A549 (cell line): ENCODE data around the gene PCARE.

Experiments
- CEBPB ChIP-seq, 2 experiments: fragments of >200 bp in 1 of 2; sonication (Bioruptor Twin) in 1 of 2; formaldehyde crosslinking in 1 of 2; IDR thresholded peaks; 2 replicates each; pipeline ENCODE4 v1.6.1; 2012 to 2016
- CTCF ChIP-seq: fragments of >200 bp; sonication (Bioruptor Twin); formaldehyde crosslinking; IDR thresholded peaks from 3 replicates; pipeline ENCODE4 v1.5.1; 2016
- EP300 ChIP-seq, 2 experiments: fragments of >200 bp; sonication (Bioruptor Twin); formaldehyde crosslinking; IDR thresholded peaks; 2 replicates in 1 of 2; 3 replicates in 1 of 2; pipeline ENCODE4 v1.6.1; 2016 to 2017
- JUN ChIP-seq, 2 experiments: fragments of >200 bp; sonication (Bioruptor Twin); formaldehyde crosslinking; IDR thresholded peaks; 2 replicates in 1 of 2; 3 replicates in 1 of 2; pipeline ENCODE4 v1.6.1; 2016 to 2017
- RCOR1 ChIP-seq: fragments of 150-350 bp; IDR thresholded peaks from 2 replicates; pipeline ENCODE4 v1.6.1; 2014; ENCODE audit warnings: antibody characterized with exemption, low read length, low read depth
- ZC3H11A ChIP-seq: fragments of 450-650 bp; IDR thresholded peaks from 2 replicates; pipeline ENCODE4 v1.6.1; 2014; ENCODE audit warnings: antibody characterized with exemption, mild to moderate bottlenecking

- TF ChIP-seq CTCF (no peak), JUN (IDR thresholded peaks at IDR 0.05) (no peak), EP300 (IDR thresholded peaks at IDR 0.05) (no peak), ZC3H11A (no peak), CEBPB (IDR thresholded peaks at IDR 0.05) (no peak), RCOR1 (no peak)
Measured at GRCh38 chr2:29032189-29032588, 42.1 kb downstream of the PCARE start.
